Measurements from ENCODE around the gene PTCD1.

DNA sequence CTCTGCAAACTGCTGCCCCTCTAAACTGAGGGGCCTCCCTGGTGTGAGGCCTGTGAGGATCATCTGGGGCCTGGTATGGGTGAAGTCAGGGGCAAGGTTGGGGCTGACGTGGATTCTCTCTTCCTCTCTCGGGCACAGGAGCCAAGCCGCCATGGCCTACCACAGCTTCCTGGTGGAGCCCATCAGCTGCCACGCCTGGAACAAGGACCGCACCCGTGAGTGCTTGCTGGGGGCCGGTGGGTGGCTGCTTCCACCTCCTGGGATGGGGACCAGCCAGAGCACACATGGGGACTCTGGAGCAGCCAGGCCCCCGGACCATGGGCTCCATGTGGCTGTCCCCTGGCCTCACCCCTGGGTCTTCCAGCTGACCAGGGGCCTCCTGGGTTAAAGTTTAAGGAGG lies 53.0 kb downstream of the PTCD1 start:
- TF ChIP-seq, protein P1, sequence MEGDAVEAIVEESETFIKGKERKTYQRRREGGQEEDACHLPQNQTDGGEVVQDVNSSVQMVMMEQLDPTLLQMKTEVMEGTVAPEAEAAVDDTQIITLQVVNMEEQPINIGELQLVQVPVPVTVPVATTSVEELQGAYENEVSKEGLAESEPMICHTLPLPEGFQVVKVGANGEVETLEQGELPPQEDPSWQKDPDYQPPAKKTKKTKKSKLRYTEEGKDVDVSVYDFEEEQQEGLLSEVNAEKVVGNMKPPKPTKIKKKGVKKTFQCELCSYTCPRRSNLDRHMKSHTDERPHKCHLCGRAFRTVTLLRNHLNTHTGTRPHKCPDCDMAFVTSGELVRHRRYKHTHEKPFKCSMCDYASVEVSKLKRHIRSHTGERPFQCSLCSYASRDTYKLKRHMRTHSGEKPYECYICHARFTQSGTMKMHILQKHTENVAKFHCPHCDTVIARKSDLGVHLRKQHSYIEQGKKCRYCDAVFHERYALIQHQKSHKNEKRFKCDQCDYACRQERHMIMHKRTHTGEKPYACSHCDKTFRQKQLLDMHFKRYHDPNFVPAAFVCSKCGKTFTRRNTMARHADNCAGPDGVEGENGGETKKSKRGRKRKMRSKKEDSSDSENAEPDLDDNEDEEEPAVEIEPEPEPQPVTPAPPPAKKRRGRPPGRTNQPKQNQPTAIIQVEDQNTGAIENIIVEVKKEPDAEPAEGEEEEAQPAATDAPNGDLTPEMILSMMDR (conservative IDR thresholded peaks at IDR 0.05; ENCODE audit: low read depth in 2 of 2): no peak
- TF ChIP-seq EZH2phosphoT487 (IDR thresholded peaks at IDR 0.05; ENCODE audit: unreplicated experiment): no peak
- TF ChIP-seq CREB1 (CRISPR knock-in tag; IDR thresholded peaks at IDR 0.05; ENCODE audit: low read depth): no peak
- TF ChIP-seq ZNF331 (CRISPR knock-in tag; IDR thresholded peaks at IDR 0.05; ENCODE audit: low read depth): no peak
- TF ChIP-seq, protein P2, sequence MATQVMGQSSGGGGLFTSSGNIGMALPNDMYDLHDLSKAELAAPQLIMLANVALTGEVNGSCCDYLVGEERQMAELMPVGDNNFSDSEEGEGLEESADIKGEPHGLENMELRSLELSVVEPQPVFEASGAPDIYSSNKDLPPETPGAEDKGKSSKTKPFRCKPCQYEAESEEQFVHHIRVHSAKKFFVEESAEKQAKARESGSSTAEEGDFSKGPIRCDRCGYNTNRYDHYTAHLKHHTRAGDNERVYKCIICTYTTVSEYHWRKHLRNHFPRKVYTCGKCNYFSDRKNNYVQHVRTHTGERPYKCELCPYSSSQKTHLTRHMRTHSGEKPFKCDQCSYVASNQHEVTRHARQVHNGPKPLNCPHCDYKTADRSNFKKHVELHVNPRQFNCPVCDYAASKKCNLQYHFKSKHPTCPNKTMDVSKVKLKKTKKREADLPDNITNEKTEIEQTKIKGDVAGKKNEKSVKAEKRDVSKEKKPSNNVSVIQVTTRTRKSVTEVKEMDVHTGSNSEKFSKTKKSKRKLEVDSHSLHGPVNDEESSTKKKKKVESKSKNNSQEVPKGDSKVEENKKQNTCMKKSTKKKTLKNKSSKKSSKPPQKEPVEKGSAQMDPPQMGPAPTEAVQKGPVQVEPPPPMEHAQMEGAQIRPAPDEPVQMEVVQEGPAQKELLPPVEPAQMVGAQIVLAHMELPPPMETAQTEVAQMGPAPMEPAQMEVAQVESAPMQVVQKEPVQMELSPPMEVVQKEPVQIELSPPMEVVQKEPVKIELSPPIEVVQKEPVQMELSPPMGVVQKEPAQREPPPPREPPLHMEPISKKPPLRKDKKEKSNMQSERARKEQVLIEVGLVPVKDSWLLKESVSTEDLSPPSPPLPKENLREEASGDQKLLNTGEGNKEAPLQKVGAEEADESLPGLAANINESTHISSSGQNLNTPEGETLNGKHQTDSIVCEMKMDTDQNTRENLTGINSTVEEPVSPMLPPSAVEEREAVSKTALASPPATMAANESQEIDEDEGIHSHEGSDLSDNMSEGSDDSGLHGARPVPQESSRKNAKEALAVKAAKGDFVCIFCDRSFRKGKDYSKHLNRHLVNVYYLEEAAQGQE (IDR thresholded peaks at IDR 0.05; ENCODE audit: unreplicated experiment): no peak
- TF ChIP-seq EZH2 (IDR thresholded peaks at IDR 0.05; ENCODE audit: low read depth, unreplicated experiment): no peak
- no peak for TF ChIP-seq POLR2AphosphoS5 (IDR thresholded peaks at IDR 0.05; ENCODE audit: low read depth)

Data from GM23338 (cell line).